Measurements from ENCODE around the gene ZBTB11.
"Not testable (repeated sequence)": the region's sequence is repeated elsewhere in the genome, so short reads cannot be mapped to it uniquely, and the experiment has no call there.

ZBTB11 gene
- long read RNA-seq, donor 1, full-length matches to known transcripts = 4 of 4 reads
- long read RNA-seq, donor 1, partial matches to known transcripts = 0 of 4 reads
- long read RNA-seq, donor 1, other reads (novel, unspliced or antisense) = 0 of 4 reads
- long read RNA-seq, donor 2, full-length matches to known transcripts = 2 of 2 reads
- long read RNA-seq, donor 2, partial matches to known transcripts = 0 of 2 reads
- long read RNA-seq, donor 2, other reads (novel, unspliced or antisense) = 0 of 2 reads
- long read RNA-seq, donor 3 = 0 reads
- long read RNA-seq, donor 4, partial matches to known transcripts = 0 of 1 reads
- long read RNA-seq, donor 4, other reads (novel, unspliced or antisense) = 0 of 1 reads
- long read RNA-seq, donor 5, full-length matches to known transcripts = 4 of 4 reads
- long read RNA-seq, donor 5, partial matches to known transcripts = 0 of 4 reads
- long read RNA-seq, donor 5, other reads (novel, unspliced or antisense) = 0 of 4 reads
- long read RNA-seq, donor 6, full-length matches to known transcripts = 2 of 2 reads
- long read RNA-seq, donor 6, partial matches to known transcripts = 0 of 2 reads
- long read RNA-seq, donor 6, other reads (novel, unspliced or antisense) = 0 of 2 reads
- long read RNA-seq, donor 7, transcript ZBTB11-202 (2 exons, 2,115 nt) = major isoform, 5 of 5 reads
- long read RNA-seq, donor 7, partial matches to known transcripts = 0 of 5 reads
- long read RNA-seq, donor 7, other reads (novel, unspliced or antisense) = 0 of 5 reads
- long read RNA-seq, donor 8, partial matches to known transcripts = 0 of 3 reads
- long read RNA-seq, donor 8, other reads (novel, unspliced or antisense) = 0 of 3 reads

GRCh38 chr3:101676765-101677435 lies at the start of gene ZBTB11:
Gene ZBTB11 (minus strand): TSS chr3:101677132. CDS start chr3:101676914, 218 bp downstream.
- peak; percentile 90 for DNase-seq

- no peak for DNase-seq
Observed at GRCh38 chr3:101725890-101726275, 49.0 kb upstream of the ZBTB11 start.

GRCh38 chr3:101725194-101725889 lies 48.4 kb upstream of the ZBTB11 start:
- DNase-seq = no peak

- peak; percentile 99 for DNase-seq
Observed at GRCh38 chr3:101724329-101725193, 47.6 kb upstream of the ZBTB11 start, which contains the start of gene CEP97. Gene CEP97 (plus strand): TSS chr3:101724614. CDS start chr3:101724677, 63 bp downstream.

GRCh38 chr3:101722394-101723173 lies 45.7 kb upstream of the ZBTB11 start:
- no peak for DNase-seq

GRCh38 chr3:101720851-101721840 lies 44.2 kb upstream of the ZBTB11 start:
- no peak for DNase-seq

GRCh38 chr3:101719604-101720185 lies 42.8 kb upstream of the ZBTB11 start:
- DNase-seq = no peak

GRCh38 chr3:101718455-101718854 lies 41.5 kb upstream of the ZBTB11 start:
- no peak for DNase-seq

- no peak for DNase-seq
Observed at GRCh38 chr3:101709126-101709525, 32.2 kb upstream of the ZBTB11 start.

- DNase-seq = not testable (repeated sequence)
Observed at GRCh38 chr3:101704639-101705038, 27.7 kb upstream of the ZBTB11 start.

GRCh38 chr3:101703169-101703568 lies 26.2 kb upstream of the ZBTB11 start:
- no peak for DNase-seq

GRCh38 chr3:101702726-101703125 lies 25.8 kb upstream of the ZBTB11 start:
- no peak for DNase-seq

- no peak for DNase-seq
Observed at GRCh38 chr3:101701696-101702634, 25.0 kb upstream of the ZBTB11 start.

GRCh38 chr3:101695779-101696372 lies 18.9 kb upstream of the ZBTB11 start:
- peak; percentile 54 for DNase-seq

GRCh38 chr3:101694836-101695235 lies 17.9 kb upstream of the ZBTB11 start:
- DNase-seq = peak; percentile 11

- not testable (repeated sequence) for DNase-seq
Observed at GRCh38 chr3:101693540-101693939, 16.6 kb upstream of the ZBTB11 start.

Measured in right kidney (tissue), 9 donors.